Calu3 (cell line): ENCODE results near the gene CD79A. TPM values are rescaled to one million over a fixed set of nuclear protein-coding genes. Genes with fewer than 3 reads are reported as not detected.
A peak's percentile ranks its signal among the peaks of the same experiment; 100 is the strongest.
"Not testable (repeated sequence)": the region's sequence is repeated elsewhere in the genome, so short reads cannot be mapped to it uniquely, and the experiment has no call there.

Experiments
- BruUV-seq: library from RNA; stranded (reverse); fragments of 400-500 nt; replicated peaks from 2 replicates; lab custom pipeline; 2021; lab: Mats Ljungman, UMichigan
- CTCF ChIA-PET: fragments of 300-600 bp; sonication (Branson Sonifier 250); formaldehyde crosslinking; loops from one replicate; lab custom pipeline; 2022; ENCODE audit warnings: antibody characterized with exemption; lab: Charles Lee
- DNase-seq: peaks from one replicate; pipeline ENCODE4 v3.0.0; 2022
- H3K27ac Mint-ChIP-seq: one replicate; pipeline ENCODE4 v1.8.0; 2022; ENCODE audit warnings: mixed read lengths; ENCODE audit not compliant: unreplicated experiment
- H3K27me3 Mint-ChIP-seq: one replicate; pipeline ENCODE4 v1.8.0; 2022; ENCODE audit warnings: mixed read lengths; ENCODE audit not compliant: unreplicated experiment
- H3K36me3 Mint-ChIP-seq: one replicate; pipeline ENCODE4 v1.8.0; 2022; ENCODE audit warnings: mild to moderate bottlenecking, moderate library complexity, mixed read lengths; ENCODE audit not compliant: insufficient read depth, unreplicated experiment
- H3K4me1 Mint-ChIP-seq: one replicate; pipeline ENCODE4 v1.8.0; 2022; ENCODE audit warnings: mild to moderate bottlenecking, low read depth, mixed read lengths; ENCODE audit not compliant: unreplicated experiment
- H3K4me3 Mint-ChIP-seq: one replicate; pipeline ENCODE4 v1.8.0; 2022; ENCODE audit warnings: mild to moderate bottlenecking, low read depth, moderate library complexity, mixed read lengths; ENCODE audit not compliant: unreplicated experiment
- H3K9me3 Mint-ChIP-seq: one replicate; pipeline ENCODE4 v1.8.0; 2022; ENCODE audit warnings: low read depth, mixed read lengths; ENCODE audit not compliant: unreplicated experiment
- intact Hi-C: fragments of 100-400 bp; cut with micrococcal nuclease; formaldehyde crosslinking; loops from one replicate; pipeline ENCODE4 v1.10.0; 2022; ENCODE audit not compliant: unreplicated experiment
- total RNA-seq: library from RNA; stranded (reverse); gene quantifications from 2 replicates; pipeline ENCODE4 v1.2.3, GENCODE V29; 2022
- TF ChIP-seq, protein P1 (sequence below): fragments of 200-600 bp; IDR thresholded peaks from one replicate; pipeline ENCODE4 v1.8.0; 2022; ENCODE audit warnings: antibody characterized with exemption; ENCODE audit not compliant: unreplicated experiment

Gene CD79A
- total RNA-seq, 1 experiment from 2014 or later, result 0.45 TPM

DNA sequence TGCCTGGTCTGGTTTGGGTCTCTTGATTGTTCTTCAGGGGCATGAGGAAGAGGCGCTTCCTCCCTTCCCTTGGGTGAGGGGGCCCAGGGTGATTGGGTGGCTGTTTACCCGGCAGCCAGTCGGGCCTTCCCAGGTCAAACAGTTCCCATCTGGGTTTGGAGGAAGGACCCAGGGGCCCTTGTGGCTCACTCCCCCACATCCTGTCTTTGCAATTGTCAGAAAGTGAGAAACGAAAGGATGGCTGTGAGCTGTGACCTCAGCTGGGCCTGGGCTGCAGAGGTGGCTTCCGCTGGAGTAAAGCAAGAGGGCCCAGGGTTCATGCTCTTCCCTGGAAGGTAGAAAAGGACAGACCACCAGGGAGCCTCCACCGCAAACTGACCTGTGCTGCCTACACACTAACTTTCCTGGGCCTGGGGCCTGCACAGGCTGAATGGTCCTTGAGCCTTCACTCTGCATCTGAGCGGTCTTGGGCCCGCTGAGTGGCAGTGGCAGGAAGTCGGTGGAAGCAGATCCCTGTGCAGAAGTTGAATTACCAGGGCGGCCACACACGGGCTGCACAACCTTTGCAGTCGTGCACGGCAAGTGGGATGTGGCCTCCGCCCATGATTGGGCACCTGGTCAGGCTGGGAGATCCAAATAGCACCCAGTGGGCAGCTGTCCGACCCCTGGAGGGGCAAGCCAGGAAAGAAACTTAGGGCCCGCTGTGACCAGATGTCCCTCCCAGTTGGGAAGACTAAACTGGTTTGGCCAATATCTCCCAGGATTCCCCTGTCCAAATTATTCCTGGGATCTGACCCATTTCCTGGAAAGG is 5.3 kb upstream of the CD79A start:
- no TSS peak for BruUV-seq

DNA sequence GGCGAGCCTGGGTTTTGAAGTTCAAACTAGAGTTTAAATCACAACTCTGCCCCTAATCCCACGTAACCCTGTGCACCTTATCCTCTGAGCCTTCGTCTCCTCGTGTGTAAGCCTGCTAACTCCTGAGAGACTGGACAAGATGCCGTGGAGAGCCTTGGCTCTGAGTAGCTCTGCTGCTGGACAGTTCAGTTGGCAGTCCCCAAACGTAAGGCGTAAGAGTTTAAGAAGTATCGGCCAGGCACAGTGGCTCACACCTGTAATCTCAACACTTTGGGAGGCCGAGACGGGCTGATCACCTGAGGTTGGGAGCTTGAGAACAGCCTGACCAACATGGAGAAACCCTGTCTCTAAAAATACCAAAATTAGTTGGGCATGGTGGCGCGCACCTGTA is 4.7 kb upstream of the CD79A start:
- intact Hi-C loops, result loop anchor here (2.0 kb wide), 1 partner anchor 62 kb away; no protein-coding TSS in a partner anchor
- no peak for DNase-seq
- CTCF ChIA-PET, result interaction anchor here (0.6 to 1.7 kb wide), 6 partner anchors 12 to 223 kb away, joined by 4 to 16 read pairs (median 9); partner anchors contain the start of genes RABAC1 and RPS19
- Mint-ChIP-seq H3K27me3 (no peaks in the 10 kb centered on the region), H3K9me3 (no peaks in the 10 kb centered on the region), H3K36me3 (peaks cover 62% of the 10 kb centered on the region), H3K27ac (peak overlapping the region; percentile 78), H3K4me1 (peaks cover 28% of the 10 kb centered on the region), H3K4me3 (no peak overlapping the region)
- no TSS peak for BruUV-seq
- TF ChIP-seq, protein P1, sequence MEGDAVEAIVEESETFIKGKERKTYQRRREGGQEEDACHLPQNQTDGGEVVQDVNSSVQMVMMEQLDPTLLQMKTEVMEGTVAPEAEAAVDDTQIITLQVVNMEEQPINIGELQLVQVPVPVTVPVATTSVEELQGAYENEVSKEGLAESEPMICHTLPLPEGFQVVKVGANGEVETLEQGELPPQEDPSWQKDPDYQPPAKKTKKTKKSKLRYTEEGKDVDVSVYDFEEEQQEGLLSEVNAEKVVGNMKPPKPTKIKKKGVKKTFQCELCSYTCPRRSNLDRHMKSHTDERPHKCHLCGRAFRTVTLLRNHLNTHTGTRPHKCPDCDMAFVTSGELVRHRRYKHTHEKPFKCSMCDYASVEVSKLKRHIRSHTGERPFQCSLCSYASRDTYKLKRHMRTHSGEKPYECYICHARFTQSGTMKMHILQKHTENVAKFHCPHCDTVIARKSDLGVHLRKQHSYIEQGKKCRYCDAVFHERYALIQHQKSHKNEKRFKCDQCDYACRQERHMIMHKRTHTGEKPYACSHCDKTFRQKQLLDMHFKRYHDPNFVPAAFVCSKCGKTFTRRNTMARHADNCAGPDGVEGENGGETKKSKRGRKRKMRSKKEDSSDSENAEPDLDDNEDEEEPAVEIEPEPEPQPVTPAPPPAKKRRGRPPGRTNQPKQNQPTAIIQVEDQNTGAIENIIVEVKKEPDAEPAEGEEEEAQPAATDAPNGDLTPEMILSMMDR, result no peak

More for the DNA sequence above, 5.3 kb upstream of the CD79A start:
- TF ChIP-seq, protein P1, result no peak
- Mint-ChIP-seq H3K4me3 (no peak overlapping the region), H3K4me1 (peaks cover 28% of the 10 kb centered on the region), H3K27ac (peak overlapping the region; percentile 78), H3K36me3 (peaks cover 67% of the 10 kb centered on the region), H3K9me3 (no peaks in the 10 kb centered on the region), H3K27me3 (no peaks in the 10 kb centered on the region)
- no peak for DNase-seq
- intact Hi-C loops, result loop anchor here (2.0 kb wide), 1 partner anchor 63 kb away; no protein-coding TSS in a partner anchor
- CTCF ChIA-PET, result interaction anchor here (0.6 to 2.0 kb wide), 2 partner anchors 12 to 50 kb away, joined by 5 to 10 read pairs; partner anchors contain the start of gene RPS19

DNA sequence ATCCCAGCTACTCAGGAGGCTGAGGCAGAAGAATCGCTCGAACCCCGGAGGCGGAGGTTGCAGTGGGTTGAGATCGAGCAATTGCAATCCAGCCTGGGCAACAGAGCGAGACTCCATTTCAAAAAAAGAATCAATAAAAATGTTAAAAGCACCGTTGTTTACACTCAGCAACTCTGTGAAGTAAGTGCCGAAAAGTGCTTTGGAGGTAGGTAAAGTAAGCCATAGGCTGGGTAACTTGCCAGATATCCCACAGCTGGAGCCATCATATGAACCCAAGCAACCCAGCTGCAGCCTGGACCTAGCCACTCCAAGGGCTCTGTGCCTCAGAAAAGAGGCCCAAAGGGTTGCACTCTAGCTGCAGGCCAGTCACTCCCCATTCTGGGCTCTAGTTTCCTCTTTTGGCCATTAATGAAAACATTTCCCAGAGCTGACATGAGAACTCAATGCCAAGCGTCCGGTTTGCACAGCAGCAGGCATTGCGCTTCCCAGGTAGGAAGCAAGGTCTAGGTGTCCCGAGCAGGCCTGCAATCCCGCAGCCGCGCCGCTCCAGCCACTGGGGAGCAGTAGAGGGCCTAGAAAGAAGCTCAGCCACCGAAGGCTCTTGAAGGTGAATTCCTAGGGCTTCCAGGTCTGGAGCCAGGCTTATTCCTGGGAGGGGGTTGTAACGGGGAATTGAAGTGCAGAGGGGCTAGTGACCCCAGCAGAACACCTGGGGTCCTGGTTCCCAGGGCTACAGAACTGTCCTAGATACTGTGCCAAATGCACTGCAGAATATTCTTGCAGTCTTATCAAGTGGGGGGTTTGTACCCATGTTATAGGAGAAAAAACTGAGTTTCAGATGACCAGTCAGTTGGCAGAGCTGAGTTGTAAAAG is 4.1 kb upstream of the CD79A start:
- Mint-ChIP-seq H3K27me3 (no peaks in the 10 kb centered on the region), H3K4me3 (no peak overlapping the region), H3K27ac (peak overlapping the region; percentile 78), H3K9me3 (no peaks in the 10 kb centered on the region), H3K4me1 (peaks cover 22% of the 10 kb centered on the region), H3K36me3 (peaks cover 56% of the 10 kb centered on the region)
- TF ChIP-seq, protein P1, result peak; percentile 85
- CTCF ChIA-PET, result interaction anchor here (0.6 to 1.7 kb wide), 13 partner anchors 11 to 476 kb away, joined by 3 to 16 read pairs (median 8); partner anchors contain the start of genes ARHGEF1, ERFL, RABAC1 and RPS19
- peak; percentile 92 for DNase-seq
- intact Hi-C loops, result loop anchor here (1.0 to 2.0 kb wide), 3 partner anchors 62 to 84 kb away; no protein-coding TSS in a partner anchor
- BruUV-seq, result TSS peak; percentile 19

DNA sequence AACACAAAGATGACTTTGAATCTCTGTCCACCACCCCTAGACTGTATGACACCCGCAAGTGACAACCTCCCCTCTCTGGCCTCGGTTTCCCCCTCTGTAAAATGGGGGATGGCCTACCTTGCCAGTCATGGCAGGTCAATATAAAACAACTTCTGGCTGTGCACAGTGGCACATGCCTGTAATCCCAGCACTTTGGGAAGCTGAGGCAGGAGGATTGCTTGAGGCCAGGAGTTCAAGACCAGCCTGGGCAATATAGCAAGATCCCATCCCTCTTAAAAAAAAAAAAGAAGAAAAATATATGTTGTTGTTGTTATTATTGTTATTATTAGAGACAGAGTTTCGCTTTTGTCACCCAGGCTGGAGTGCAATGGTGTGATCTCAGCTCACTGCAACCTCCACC is 1.1 kb upstream of the CD79A start:
- H3K27ac Mint-ChIP-seq, H3K9me3 Mint-ChIP-seq, intact Hi-C loops, H3K27me3 Mint-ChIP-seq, H3K4me3 Mint-ChIP-seq, BruUV-seq, DNase-seq: not testable (repeated sequence)
- CTCF ChIA-PET, result interaction anchor here (0.7 to 1.8 kb wide), 3 partner anchors 35 to 159 kb away, joined by 4 to 6 read pairs (median 4); no protein-coding TSS in a partner anchor
- peaks cover 10% of the 10 kb centered on the region for H3K4me1 Mint-ChIP-seq
- peaks cover 28% of the 10 kb centered on the region for H3K36me3 Mint-ChIP-seq
